Smooth muscle cell (in vitro differentiated cells): ENCODE measurements around the gene FKRP. TPM values are rescaled to one million over a fixed set of nuclear protein-coding genes. Genes with fewer than 3 reads are reported as not detected.
"Not testable (repeated sequence)": the region's sequence is repeated elsewhere in the genome, so short reads cannot be mapped to it uniquely, and the experiment has no call there.

ENCODE experiments used
- DNase-seq: peaks from one replicate; lab custom pipeline; 2025; ENCODE audit not compliant: unreplicated experiment; lab: John Stamatoyannopoulos, UW
- H2AFZ ChIP-seq: fragments of 200-600 bp; sonication (generic); 2 replicates; pipeline ENCODE4 v1.6.0; 2016; ENCODE audit warnings: antibody characterized with exemption, low read depth, mild to moderate bottlenecking
- H3F3A ChIP-seq: fragments of 200-600 bp; sonication (generic); 2 replicates; pipeline ENCODE4 v1.6.0; 2017; ENCODE audit warnings: antibody characterized with exemption, low read depth
- H3K27ac ChIP-seq: fragments of 200-600 bp; sonication (generic); 2 replicates; pipeline ENCODE4 v1.5.1; 2016; ENCODE audit warnings: low read depth, mild to moderate bottlenecking
- H3K27me3 ChIP-seq: fragments of 200-600 bp; sonication (generic); 2 replicates; pipeline ENCODE4 v1.6.1; 2016; ENCODE audit warnings: low read depth, mild to moderate bottlenecking
- H3K36me3 ChIP-seq: fragments of 200-600 bp; sonication (generic); 2 replicates; pipeline ENCODE4 v1.5.1; 2016; ENCODE audit warnings: low read depth
- H3K4me1 ChIP-seq: fragments of 200-600 bp; sonication (generic); 2 replicates; pipeline ENCODE4 v1.5.1; 2016; ENCODE audit warnings: low read depth
- H3K4me2 ChIP-seq: fragments of 200-600 bp; sonication (generic); 2 replicates; pipeline ENCODE4 v1.6.0; 2016; ENCODE audit warnings: mild to moderate bottlenecking
- H3K4me3 ChIP-seq: fragments of 200-600 bp; sonication (generic); 2 replicates; pipeline ENCODE4 v1.5.1; 2016; ENCODE audit warnings: mild to moderate bottlenecking
- H3K79me2 ChIP-seq: fragments of 200-600 bp; sonication (generic); 2 replicates; pipeline ENCODE4 v1.6.0; 2016; ENCODE audit warnings: low read depth, mild to moderate bottlenecking
- H3K9ac ChIP-seq: fragments of 200-600 bp; sonication (generic); 2 replicates; pipeline ENCODE4 v1.6.0; 2016; ENCODE audit warnings: low read depth
- H3K9me3 ChIP-seq: fragments of 200-600 bp; sonication (generic); replicated peaks from 2 replicates; pipeline ENCODE4 v1.5.1; 2016; ENCODE audit warnings: low read depth
- H4K20me1 ChIP-seq: fragments of 200-600 bp; sonication (generic); 2 replicates; pipeline ENCODE4 v1.6.0; 2016; ENCODE audit warnings: low read depth
- CTCF ChIP-seq: fragments of 200-600 bp; sonication (generic); IDR thresholded peaks from 2 replicates; pipeline ENCODE4 v1.5.1; 2017; ENCODE audit warnings: borderline replicate concordance, mild to moderate bottlenecking, antibody characterized with exemption; ENCODE audit not compliant: insufficient read depth, poor library complexity, severe bottlenecking
- WGBS: methylation state at CpG from one replicate; pipeline ENCODE4 v1.1.7; 2016; ENCODE audit warnings: low lambda C conversion rate; 5-methylcytosine and 5-hydroxymethylcytosine counted together
- polyA plus RNA-seq: library from polyadenylated mRNA; unstranded; fragments of >200 nt; fragmentation: Nextera tagmentation; extraction: Ambion mirVana; gene quantifications from 2 replicates; pipeline ENCODE4 v1.2.1, GENCODE V29; 2016
- total RNA-seq: library from RNA; depleted of rRNA; stranded (reverse); fragments of >200 nt; gene quantifications from 2 replicates; pipeline ENCODE4 v1.2.3, GENCODE V29; 2014

Gene FKRP
- total and polyA plus RNA-seq, 2 experiments from 2014 or later: 18.9 to 35.2 TPM

GRCh38 chr19:46759206-46759605 lies 13.3 kb downstream of the FKRP start:
- 94% methylated on average over 6 of the region's 6 CpGs for WGBS
- no peaks in the 10 kb centered on the region for H3K27me3 ChIP-seq
- H3K36me3 ChIP-seq: no peaks in the 10 kb centered on the region
- H3K4me3 ChIP-seq: no peak overlapping the region
- H3K79me2 ChIP-seq: no peaks in the 10 kb centered on the region
- H4K20me1 ChIP-seq: peaks cover 12% of the 10 kb centered on the region
- H3K4me1 ChIP-seq: no peaks in the 10 kb centered on the region
- DNase-seq: no peak
- H2AFZ ChIP-seq: no peak overlapping the region
- no peak for TF ChIP-seq CTCF
- H3F3A ChIP-seq: peaks cover 7% of the 10 kb centered on the region
- H3K9ac ChIP-seq: no peak overlapping the region
- no peaks in the 10 kb centered on the region for H3K9me3 ChIP-seq
- H3K4me2 ChIP-seq: no peak overlapping the region
- no peak overlapping the region for H3K27ac ChIP-seq

GRCh38 chr19:46759817-46760333 lies 14.0 kb downstream of the FKRP start:
- Histone ChIP-seq H3K9ac (no peak overlapping the region), H3K36me3 (no peaks in the 10 kb centered on the region), H3K9me3 (no peaks in the 10 kb centered on the region), H3K79me2 (no peaks in the 10 kb centered on the region), H3K27me3 (no peaks in the 10 kb centered on the region), H3K27ac (no peak overlapping the region), H3K4me1 (no peaks in the 10 kb centered on the region), H2AFZ (no peak overlapping the region), H3K4me3 (no peak overlapping the region), H3K4me2 (no peak overlapping the region), H4K20me1 (peaks cover 12% of the 10 kb centered on the region), H3F3A (peaks cover 7% of the 10 kb centered on the region)
- 69% methylated on average over 7 of the region's 7 CpGs for WGBS
- DNase-seq: no peak
- TF ChIP-seq CTCF: no peak

DNA sequence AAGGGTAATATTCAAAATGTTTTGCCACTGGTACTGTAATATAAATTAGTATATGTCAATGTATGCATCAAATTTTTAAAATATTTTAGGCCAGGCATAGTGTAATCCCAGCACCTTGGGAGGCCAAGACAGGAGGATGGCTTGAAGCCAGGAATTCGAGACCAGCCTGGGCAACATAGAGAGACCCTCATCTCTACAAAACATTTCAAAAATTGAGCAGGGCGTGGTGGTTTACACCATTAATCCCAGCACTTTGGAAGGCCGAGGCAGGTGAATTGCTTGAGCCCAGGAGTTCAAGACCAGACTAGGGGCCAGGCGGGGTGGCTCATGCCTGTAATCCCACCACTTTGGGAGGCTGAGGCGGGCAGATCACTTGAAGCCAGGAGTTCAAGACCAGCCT lies 14.5 kb downstream of the FKRP start:
- no peak for DNase-seq
- H3K4me3 ChIP-seq: no peak overlapping the region
- no peak overlapping the region for H2AFZ ChIP-seq
- H3K27ac ChIP-seq: no peak overlapping the region
- no peaks in the 10 kb centered on the region for H3K36me3 ChIP-seq
- H3K79me2 ChIP-seq: no peaks in the 10 kb centered on the region
- H3K4me2 ChIP-seq: no peak overlapping the region
- H3F3A ChIP-seq: peaks cover 7% of the 10 kb centered on the region
- H3K9ac ChIP-seq: no peak overlapping the region
- H4K20me1 ChIP-seq: peaks cover 12% of the 10 kb centered on the region
- 93% methylated on average over 5 of the region's 5 CpGs for WGBS
- H3K4me1 ChIP-seq: no peaks in the 10 kb centered on the region
- TF ChIP-seq CTCF: no peak
- H3K9me3 ChIP-seq: no peaks in the 10 kb centered on the region
- H3K27me3 ChIP-seq: no peaks in the 10 kb centered on the region

- not testable (repeated sequence) for H3K79me2 ChIP-seq, H3K9me3 ChIP-seq, H3K27me3 ChIP-seq, H3K4me2 ChIP-seq, H3K27ac ChIP-seq, H3K4me1 ChIP-seq, H3F3A ChIP-seq, H3K4me3 ChIP-seq, H3K36me3 ChIP-seq, H2AFZ ChIP-seq, H3K9ac ChIP-seq, DNase-seq
- peaks cover 12% of the 10 kb centered on the region for H4K20me1 ChIP-seq
- WGBS: 72% methylated on average over 4 of the region's 4 CpGs
Observed at GRCh38 chr19:46760897-46761296, 15.0 kb downstream of the FKRP start.
